Stimulated activated naive CD4-positive, alpha-beta T cell treated with Interleukin-2 at 50 U/mL for 16 hours (primary cell): ENCODE data around the gene PRKRA.
A peak's percentile ranks its signal among the peaks of the same experiment; 100 is the strongest.
"Not testable (repeated sequence)": the region's sequence is repeated elsewhere in the genome, so short reads cannot be mapped to it uniquely, and the experiment has no call there.

Source experiments
- DNase-seq: peaks from one replicate; lab custom pipeline; 2025; lab: John Stamatoyannopoulos, UW

PRKRA gene

GRCh38 chr2:178450774-178451525 lies at the start of gene PRKRA, which contains the start of gene PJVK:
Gene PRKRA, minus strand, starts transcription at chr2:178451175. Its CDS starts 145 bp downstream, at chr2:178451030.
Gene PJVK, plus strand, starts transcription at chr2:178451378. Its CDS starts 2,032 bp downstream, at chr2:178453410.
- peak; percentile 92 for DNase-seq

GRCh38 chr2:178499640-178500039 lies 48.7 kb upstream of the PRKRA start:
- DNase-seq, result no peak

- no peak for DNase-seq
Measured at GRCh38 chr2:178498137-178498536, 47.2 kb upstream of the PRKRA start.

- no peak for DNase-seq
Measured at GRCh38 chr2:178496049-178496448, 45.1 kb upstream of the PRKRA start.

- no peak for DNase-seq
Measured at GRCh38 chr2:178491612-178492011, 40.6 kb upstream of the PRKRA start.

- no peak for DNase-seq
Measured at GRCh38 chr2:178485356-178485755, 34.4 kb upstream of the PRKRA start.

GRCh38 chr2:178484245-178485041 lies 33.5 kb upstream of the PRKRA start:
- DNase-seq, result no peak

GRCh38 chr2:178482437-178482836 lies 31.5 kb upstream of the PRKRA start:
- DNase-seq, result no peak

GRCh38 chr2:178480227-178481181 lies 29.5 kb upstream of the PRKRA start, which contains the start of gene PLEKHA3:
Gene PLEKHA3, plus strand, starts transcription at chr2:178480457. Its CDS starts 413 bp downstream, at chr2:178480870.
- peak; percentile 59 for DNase-seq

- DNase-seq, result no peak
Measured at GRCh38 chr2:178479758-178480226, 28.8 kb upstream of the PRKRA start.

- no peak for DNase-seq
Measured at GRCh38 chr2:178479275-178479616, 28.3 kb upstream of the PRKRA start.

GRCh38 chr2:178478439-178479274 lies 27.7 kb upstream of the PRKRA start, which contains the start of gene FKBP7:
Gene FKBP7, minus strand, starts transcription at chr2:178478600. Its CDS starts 101 bp downstream, at chr2:178478499.
- DNase-seq, result peak; percentile 74

- DNase-seq, result no peak
Measured at GRCh38 chr2:178478130-178478438, 27.1 kb upstream of the PRKRA start.

GRCh38 chr2:178477443-178478129 lies 26.6 kb upstream of the PRKRA start:
- DNase-seq, result no peak

- DNase-seq, result no peak
Measured at GRCh38 chr2:178476477-178476876, 25.5 kb upstream of the PRKRA start.

GRCh38 chr2:178474560-178474959 lies 23.6 kb upstream of the PRKRA start:
- DNase-seq, result no peak

GRCh38 chr2:178473931-178474330 lies 23.0 kb upstream of the PRKRA start:
- DNase-seq, result no peak

GRCh38 chr2:178473373-178473772 lies 22.4 kb upstream of the PRKRA start:
- DNase-seq, result no peak

- DNase-seq, result not testable (repeated sequence)
Measured at GRCh38 chr2:178471313-178471712, 20.3 kb upstream of the PRKRA start.

GRCh38 chr2:178469219-178469849 lies 18.4 kb upstream of the PRKRA start:
- DNase-seq, result no peak
